Calu3 (cell line): Measurements from ENCODE around the gene ELAVL3. TPM values are rescaled to one million over a fixed set of nuclear protein-coding genes. Genes with fewer than 3 reads are reported as not detected.
"Not testable (repeated sequence)": the region's sequence is repeated elsewhere in the genome, so short reads cannot be mapped to it uniquely, and the experiment has no call there.

Experiments used
- BruUV-seq: library from RNA; stranded (reverse); fragments of 400-500 nt; replicated peaks from 2 replicates; lab custom pipeline; 2021; lab: Mats Ljungman, UMichigan
- CTCF ChIA-PET: fragments of 300-600 bp; sonication (Branson Sonifier 250); formaldehyde crosslinking; loops from one replicate; lab custom pipeline; 2022; ENCODE audit warnings: antibody characterized with exemption; lab: Charles Lee
- DNase-seq: peaks from one replicate; pipeline ENCODE4 v3.0.0; 2022
- H3K27ac Mint-ChIP-seq: one replicate; pipeline ENCODE4 v1.8.0; 2022; ENCODE audit warnings: mixed read lengths; ENCODE audit not compliant: unreplicated experiment
- H3K27me3 Mint-ChIP-seq: one replicate; pipeline ENCODE4 v1.8.0; 2022; ENCODE audit warnings: mixed read lengths; ENCODE audit not compliant: unreplicated experiment
- H3K36me3 Mint-ChIP-seq: one replicate; pipeline ENCODE4 v1.8.0; 2022; ENCODE audit warnings: mild to moderate bottlenecking, moderate library complexity, mixed read lengths; ENCODE audit not compliant: insufficient read depth, unreplicated experiment
- H3K4me1 Mint-ChIP-seq: one replicate; pipeline ENCODE4 v1.8.0; 2022; ENCODE audit warnings: mild to moderate bottlenecking, low read depth, mixed read lengths; ENCODE audit not compliant: unreplicated experiment
- H3K4me3 Mint-ChIP-seq: one replicate; pipeline ENCODE4 v1.8.0; 2022; ENCODE audit warnings: mild to moderate bottlenecking, low read depth, moderate library complexity, mixed read lengths; ENCODE audit not compliant: unreplicated experiment
- H3K9me3 Mint-ChIP-seq: one replicate; pipeline ENCODE4 v1.8.0; 2022; ENCODE audit warnings: low read depth, mixed read lengths; ENCODE audit not compliant: unreplicated experiment
- CTCF ChIP-seq: fragments of 200-600 bp; IDR thresholded peaks from one replicate; pipeline ENCODE4 v1.8.0; 2022; ENCODE audit warnings: antibody characterized with exemption; ENCODE audit not compliant: unreplicated experiment
- intact Hi-C: fragments of 100-400 bp; cut with micrococcal nuclease; formaldehyde crosslinking; loops from one replicate; pipeline ENCODE4 v1.10.0; 2022; ENCODE audit not compliant: unreplicated experiment
- total RNA-seq: library from RNA; stranded (reverse); gene quantifications from 2 replicates; pipeline ENCODE4 v1.2.3, GENCODE V29; 2022

ELAVL3 gene
- total RNA-seq, 1 experiment from 2014 or later = not detected

GRCh38 chr19:11460207-11460606 is 20.6 kb downstream of the ELAVL3 start:
- intact Hi-C loops = no loop called here
- CTCF ChIA-PET = no interaction called here
- no TSS peak for BruUV-seq
- peak; percentile 15 for TF ChIP-seq CTCF
- no peaks in the 10 kb centered on the region for H3K9me3 Mint-ChIP-seq
- H3K27ac Mint-ChIP-seq = no peak overlapping the region
- H3K27me3 Mint-ChIP-seq = peaks cover 18% of the 10 kb centered on the region
- H3K4me3 Mint-ChIP-seq = no peak overlapping the region
- DNase-seq = no peak
- H3K36me3 Mint-ChIP-seq = no peaks in the 10 kb centered on the region
- no peaks in the 10 kb centered on the region for H3K4me1 Mint-ChIP-seq

DNA sequence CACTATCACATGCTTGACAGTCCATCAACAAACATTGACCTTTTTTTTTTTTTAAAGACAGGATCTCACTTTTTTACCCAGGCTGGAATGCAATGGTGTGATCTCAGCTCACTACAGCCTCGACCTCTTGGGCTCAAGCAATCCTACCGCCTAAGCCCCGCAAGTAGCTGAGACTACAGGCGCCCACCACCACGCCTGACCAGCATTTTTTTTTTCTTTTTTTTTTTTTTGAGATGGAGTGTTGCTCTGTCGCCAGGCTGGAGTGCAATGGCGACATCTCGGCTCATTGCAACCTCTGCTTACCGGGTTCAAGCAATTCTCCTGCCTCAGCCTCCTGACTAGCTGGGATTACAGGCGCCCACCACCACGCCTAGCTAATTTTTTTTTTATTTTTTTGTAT is 21.9 kb downstream of the ELAVL3 start:
- DNase-seq, H3K27ac Mint-ChIP-seq, intact Hi-C loops, H3K36me3 Mint-ChIP-seq, H3K4me1 Mint-ChIP-seq, H3K9me3 Mint-ChIP-seq, BruUV-seq, H3K4me3 Mint-ChIP-seq: not testable (repeated sequence)
- peaks cover 18% of the 10 kb centered on the region for H3K27me3 Mint-ChIP-seq
- CTCF ChIA-PET = interaction anchor here (0.7 kb wide), 1 partner anchor 111 kb away, joined by 3 read pairs; no protein-coding TSS in a partner anchor

DNA sequence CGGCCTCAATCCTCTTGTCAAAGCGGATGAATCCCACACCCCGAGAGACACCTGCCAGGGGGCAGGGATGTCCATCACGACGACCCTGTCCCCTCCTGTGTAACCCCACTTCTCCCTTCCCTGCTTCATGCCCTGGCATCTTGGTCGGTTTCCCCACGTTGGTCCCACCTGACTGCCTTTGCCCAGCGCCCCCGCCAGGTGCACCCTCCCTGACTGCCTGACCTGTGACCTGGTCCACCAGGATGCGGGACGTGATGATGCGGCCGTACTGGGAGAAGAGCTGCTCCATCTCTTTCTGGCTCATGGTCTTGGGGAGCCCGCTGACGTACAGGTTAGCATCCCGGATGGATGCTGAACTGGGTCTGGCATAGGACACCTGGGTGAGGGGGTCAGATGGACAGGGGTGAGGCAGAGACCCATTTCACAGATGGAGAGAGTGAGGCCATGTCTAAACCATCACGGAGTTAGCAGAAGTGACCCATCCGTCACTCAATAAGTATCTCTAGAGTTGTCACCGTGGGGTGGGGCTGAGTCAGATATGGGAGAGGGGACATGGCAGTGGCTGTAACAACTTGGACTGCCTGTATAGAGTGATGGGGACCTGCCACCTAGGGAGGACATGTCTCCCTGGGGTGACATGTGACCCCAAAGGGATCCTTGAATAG is 22.5 kb downstream of the ELAVL3 start:
- no peak overlapping the region for H3K4me3 Mint-ChIP-seq
- CTCF ChIA-PET = interaction anchor here (0.7 kb wide), 1 partner anchor 111 kb away, joined by 3 read pairs; no protein-coding TSS in a partner anchor
- H3K36me3 Mint-ChIP-seq = no peaks in the 10 kb centered on the region
- H3K4me1 Mint-ChIP-seq = no peaks in the 10 kb centered on the region
- no peak for TF ChIP-seq CTCF
- no peak for DNase-seq
- no TSS peak for BruUV-seq
- no peak overlapping the region for H3K27ac Mint-ChIP-seq
- intact Hi-C loops = no loop called here
- H3K9me3 Mint-ChIP-seq = no peaks in the 10 kb centered on the region
- peaks cover 18% of the 10 kb centered on the region for H3K27me3 Mint-ChIP-seq

DNA sequence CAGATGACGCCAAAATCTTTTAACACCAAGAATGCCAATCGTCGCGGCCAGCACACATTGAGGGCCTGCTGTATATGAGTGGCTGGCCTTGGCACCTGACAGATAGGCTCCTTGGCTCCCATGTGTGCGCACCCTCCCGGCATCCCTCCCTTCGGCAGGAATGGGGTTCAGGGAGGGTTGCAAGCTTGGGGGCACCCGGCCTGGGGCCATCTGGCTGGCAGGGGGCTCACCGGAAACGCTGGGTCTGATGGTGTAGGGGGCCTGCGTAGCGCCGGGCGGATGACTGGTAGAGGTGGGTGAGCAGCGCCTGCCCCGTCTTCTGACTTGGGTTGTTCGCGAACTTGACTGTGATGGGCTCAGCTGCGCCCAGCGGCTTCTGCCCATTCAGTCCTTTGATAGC is 23.0 kb downstream of the ELAVL3 start:
- no peak overlapping the region for H3K4me3 Mint-ChIP-seq
- CTCF ChIA-PET = no interaction called here
- no peaks in the 10 kb centered on the region for H3K36me3 Mint-ChIP-seq
- H3K27ac Mint-ChIP-seq = no peak overlapping the region
- no peak for TF ChIP-seq CTCF
- peaks cover 18% of the 10 kb centered on the region for H3K27me3 Mint-ChIP-seq
- no peaks in the 10 kb centered on the region for H3K4me1 Mint-ChIP-seq
- DNase-seq = no peak
- H3K9me3 Mint-ChIP-seq = no peaks in the 10 kb centered on the region
- intact Hi-C loops = no loop called here
- no TSS peak for BruUV-seq

DNA sequence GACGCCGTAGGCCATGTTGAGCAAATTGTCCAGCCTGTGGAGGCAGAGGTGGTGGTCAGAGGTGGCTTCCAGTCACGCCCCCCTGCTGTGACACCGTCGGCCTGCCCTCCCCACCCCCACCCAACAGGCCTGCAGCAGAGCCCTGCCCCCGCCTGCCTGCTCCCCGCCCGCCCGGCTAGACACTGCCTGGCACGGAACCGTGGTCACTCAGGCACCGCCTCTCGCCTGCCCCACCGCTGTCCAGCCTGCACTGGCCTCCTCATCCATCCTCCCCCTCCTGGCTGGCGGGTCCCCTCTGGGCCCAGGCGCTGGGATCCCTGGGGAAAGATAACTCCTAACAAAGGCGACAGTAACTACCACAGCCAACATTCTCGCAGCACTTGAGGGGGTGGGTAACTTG is 23.7 kb downstream of the ELAVL3 start:
- no peaks in the 10 kb centered on the region for H3K36me3 Mint-ChIP-seq
- no peaks in the 10 kb centered on the region for H3K4me1 Mint-ChIP-seq
- peak; percentile 9 for DNase-seq
- no TSS peak for BruUV-seq
- CTCF ChIA-PET = no interaction called here
- H3K27me3 Mint-ChIP-seq = peaks cover 18% of the 10 kb centered on the region
- H3K9me3 Mint-ChIP-seq = no peaks in the 10 kb centered on the region
- no peak overlapping the region for H3K4me3 Mint-ChIP-seq
- no peak for TF ChIP-seq CTCF
- no peak overlapping the region for H3K27ac Mint-ChIP-seq
- intact Hi-C loops = no loop called here
